AG09319 (cell line): ENCODE results near the gene ZSCAN25.
"Not testable (repeated sequence)": the region's sequence is repeated elsewhere in the genome, so short reads cannot be mapped to it uniquely, and the experiment has no call there.

ENCODE experiments used
- DNase-seq: peaks from one replicate; pipeline ENCODE4 v3.0.0-alpha.2; 2010; ENCODE audit warnings: low read depth; ENCODE audit errors: extremely low read depth
- TF ChIP-seq, protein P1 (sequence below): IDR thresholded peaks from 2 replicates; pipeline ENCODE4 v1.5.1; 2011; ENCODE audit warnings: low read depth, mild to moderate bottlenecking, inconsistent platforms, low read length, moderate library complexity

Gene ZSCAN25

GRCh38 chr7:99651290-99651689 is 34.5 kb downstream of the ZSCAN25 start:
- TF ChIP-seq, protein P1, sequence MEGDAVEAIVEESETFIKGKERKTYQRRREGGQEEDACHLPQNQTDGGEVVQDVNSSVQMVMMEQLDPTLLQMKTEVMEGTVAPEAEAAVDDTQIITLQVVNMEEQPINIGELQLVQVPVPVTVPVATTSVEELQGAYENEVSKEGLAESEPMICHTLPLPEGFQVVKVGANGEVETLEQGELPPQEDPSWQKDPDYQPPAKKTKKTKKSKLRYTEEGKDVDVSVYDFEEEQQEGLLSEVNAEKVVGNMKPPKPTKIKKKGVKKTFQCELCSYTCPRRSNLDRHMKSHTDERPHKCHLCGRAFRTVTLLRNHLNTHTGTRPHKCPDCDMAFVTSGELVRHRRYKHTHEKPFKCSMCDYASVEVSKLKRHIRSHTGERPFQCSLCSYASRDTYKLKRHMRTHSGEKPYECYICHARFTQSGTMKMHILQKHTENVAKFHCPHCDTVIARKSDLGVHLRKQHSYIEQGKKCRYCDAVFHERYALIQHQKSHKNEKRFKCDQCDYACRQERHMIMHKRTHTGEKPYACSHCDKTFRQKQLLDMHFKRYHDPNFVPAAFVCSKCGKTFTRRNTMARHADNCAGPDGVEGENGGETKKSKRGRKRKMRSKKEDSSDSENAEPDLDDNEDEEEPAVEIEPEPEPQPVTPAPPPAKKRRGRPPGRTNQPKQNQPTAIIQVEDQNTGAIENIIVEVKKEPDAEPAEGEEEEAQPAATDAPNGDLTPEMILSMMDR: no peak
- DNase-seq: no peak

DNA sequence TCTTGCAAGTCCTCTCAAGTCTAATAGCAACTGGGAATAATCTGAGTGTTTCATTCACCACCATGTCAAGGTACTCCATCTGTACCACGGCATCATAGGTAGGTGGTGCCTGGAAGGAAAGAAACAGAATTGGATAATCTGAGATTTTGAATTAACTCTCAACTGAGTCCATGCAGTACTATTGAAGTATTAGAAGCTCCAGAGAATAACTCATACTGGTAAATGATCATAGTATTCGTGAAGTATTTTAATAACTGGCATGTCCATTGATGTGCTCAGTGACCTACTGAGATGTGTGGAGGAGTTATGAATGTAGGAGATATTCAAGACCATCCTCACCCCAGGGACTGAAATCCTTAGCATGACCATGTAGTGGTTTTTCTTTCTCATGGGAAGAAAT is 35.9 kb downstream of the ZSCAN25 start:
- DNase-seq: no peak
- TF ChIP-seq, protein P1: no peak

- DNase-seq: not testable (repeated sequence)
Measured at GRCh38 chr7:99653269-99653668, 36.5 kb downstream of the ZSCAN25 start.

DNA sequence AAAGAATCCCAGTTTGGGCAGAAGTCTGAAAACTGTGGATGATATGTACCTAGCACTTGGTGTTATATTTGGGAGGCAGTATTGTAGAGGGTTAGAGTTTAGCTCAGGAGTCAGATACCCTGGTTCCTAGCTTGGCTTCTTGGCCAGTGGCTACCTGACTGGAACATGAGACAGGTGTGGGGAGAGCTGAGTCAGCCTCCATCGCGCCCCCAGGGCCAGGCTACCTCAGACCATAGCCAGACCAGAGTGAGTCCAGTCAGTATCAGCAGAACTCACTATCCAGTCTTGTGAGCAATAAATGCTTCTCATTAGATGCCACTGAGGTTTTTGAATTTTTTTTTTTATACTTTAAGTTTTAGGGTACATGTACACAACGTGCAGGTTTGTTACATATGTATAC is 37.0 kb downstream of the ZSCAN25 start:
- TF ChIP-seq, protein P1: no peak
- DNase-seq: no peak

DNA sequence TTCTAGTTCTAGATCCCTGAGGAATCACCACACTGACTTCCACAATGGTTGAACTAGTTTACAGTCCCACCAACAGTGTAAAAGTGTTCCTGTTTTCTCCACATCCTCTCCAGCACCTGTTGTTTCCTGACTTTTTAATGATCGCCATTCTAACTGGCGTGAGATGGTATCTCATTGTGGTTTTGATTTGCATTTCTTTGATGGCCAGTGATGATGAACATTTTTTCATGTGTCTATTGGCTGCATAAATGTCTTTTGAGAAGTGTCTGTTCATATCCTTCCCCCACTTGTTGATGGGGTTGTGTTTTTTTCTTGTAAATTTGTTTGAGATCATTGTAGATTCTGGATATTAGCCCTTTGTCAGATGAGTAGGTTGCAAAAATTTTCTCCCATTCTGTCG is 37.9 kb downstream of the ZSCAN25 start:
- DNase-seq: not testable (repeated sequence)

- not testable (repeated sequence) for DNase-seq
Measured at GRCh38 chr7:99657879-99658278, 41.1 kb downstream of the ZSCAN25 start.

DNA sequence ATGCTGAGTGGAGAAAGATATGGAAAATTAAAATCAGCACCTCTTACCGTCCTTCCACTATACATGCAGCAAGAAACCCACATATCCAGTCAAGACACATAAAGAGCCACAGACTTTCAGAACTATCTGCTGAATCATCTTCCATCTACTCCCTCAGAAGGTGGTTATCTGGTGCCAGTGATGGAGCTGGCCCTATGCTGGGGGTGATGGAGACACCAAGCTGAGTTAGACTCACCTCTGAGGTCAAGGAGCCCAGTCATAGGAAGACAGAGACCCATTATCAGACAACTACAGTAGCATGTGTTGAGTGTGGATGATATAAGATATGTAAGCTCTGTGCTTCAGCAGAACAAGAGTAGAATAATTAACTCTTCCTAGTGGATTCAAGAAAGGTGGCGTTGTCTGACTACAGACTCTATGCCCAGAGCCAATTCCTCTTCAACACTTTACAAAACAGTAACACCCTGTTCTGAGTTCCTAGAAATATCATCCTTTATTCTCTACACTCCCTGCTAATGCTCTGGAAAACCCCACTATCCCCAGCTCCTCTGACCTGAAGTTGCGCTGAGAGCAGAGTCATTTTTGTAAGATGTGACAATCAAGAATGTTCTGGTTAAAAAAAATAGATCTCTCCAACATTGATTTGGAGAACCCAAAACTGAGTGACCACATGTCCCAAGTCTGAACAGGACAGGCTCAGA is 48.7 kb downstream of the ZSCAN25 start:
- no peak for DNase-seq

DNA sequence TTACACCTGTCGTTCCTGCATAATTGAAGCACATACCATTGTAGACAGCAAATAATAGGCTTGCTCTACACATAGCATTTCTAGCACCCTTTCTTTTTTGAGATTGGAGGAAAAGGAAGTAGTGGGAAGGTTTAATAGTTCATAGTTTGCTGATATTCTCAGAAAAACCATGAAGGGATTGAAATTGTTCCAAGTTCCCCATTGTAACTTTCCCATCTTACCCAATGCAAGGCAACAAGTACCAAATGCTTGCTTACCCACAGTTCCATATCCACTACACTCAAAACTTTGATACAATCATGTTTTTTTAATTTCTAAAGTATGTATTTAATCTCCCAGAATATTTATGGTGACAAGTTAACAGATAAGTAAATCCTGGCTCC is 49.3 kb downstream of the ZSCAN25 start:
- TF ChIP-seq, protein P1: no peak
- no peak for DNase-seq

More for the DNA sequence above, 48.7 kb downstream of the ZSCAN25 start:
- TF ChIP-seq, protein P1: no peak

DNA sequence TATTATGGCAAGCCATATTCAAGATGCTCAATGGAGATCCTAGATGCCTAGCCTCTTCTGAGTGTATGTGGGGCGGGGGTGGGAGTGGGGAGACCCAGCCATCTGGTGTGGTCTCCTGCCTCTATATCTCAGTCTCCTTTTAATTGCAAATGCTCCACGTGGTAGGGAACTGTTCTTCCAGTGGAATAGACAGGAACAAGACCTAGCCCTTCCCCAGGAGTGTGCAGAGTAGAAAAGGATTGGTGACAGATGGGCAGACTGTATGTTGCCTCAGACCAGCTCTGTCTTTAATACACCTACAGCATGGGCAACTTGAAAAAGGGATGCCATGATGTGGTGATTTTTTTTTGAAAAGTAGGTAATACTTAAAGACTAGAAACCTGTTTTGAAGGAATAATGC is 50.4 kb downstream of the ZSCAN25 start:
- DNase-seq: no peak
- TF ChIP-seq, protein P1: no peak
